Measurements from ENCODE around the gene PITX3. TPM values are rescaled to one million over a fixed set of nuclear protein-coding genes. Genes with fewer than 3 reads are reported as not detected.

Gene PITX3
- not detected for total RNA-seq

DNA sequence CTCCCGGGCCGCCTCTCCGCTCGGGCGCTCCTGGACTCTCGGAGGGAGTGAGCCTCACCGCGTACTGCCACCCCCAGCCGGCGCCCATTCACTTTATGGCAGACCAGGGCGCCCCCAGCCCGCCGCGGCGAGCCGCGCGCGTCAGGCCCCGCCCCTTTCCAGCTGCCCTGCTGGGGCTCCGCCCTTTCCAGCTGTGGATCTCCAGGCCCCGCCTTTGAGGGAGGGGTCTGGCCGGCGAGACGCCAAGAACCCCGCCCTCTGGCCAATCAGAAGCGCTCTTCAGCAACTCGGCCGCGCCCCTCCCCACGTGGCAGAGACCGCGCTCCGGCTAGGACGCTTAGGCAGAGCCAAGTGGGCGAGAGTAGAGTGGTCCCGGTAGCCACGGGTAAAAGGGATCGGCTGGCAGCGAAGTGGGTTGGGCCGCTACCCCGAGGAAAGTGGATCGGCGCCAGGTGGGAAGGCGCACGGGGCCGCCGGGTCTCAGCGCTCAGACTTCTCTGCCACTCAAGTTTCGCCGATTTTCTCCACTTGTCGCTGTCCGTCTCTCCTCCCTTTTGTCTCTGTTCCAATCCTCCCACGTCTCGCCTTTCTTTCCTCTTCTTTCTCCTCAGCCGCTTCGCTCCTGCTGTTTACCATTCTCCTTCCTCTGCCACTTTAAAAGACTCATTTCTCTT lies at the start of gene PITX3:
PITX3 (minus strand) TSS at position 69 of the 674 bp plus-strand sequence. CDS start 9,432 bp downstream, outside the sequence.
- POLR2A ChIA-PET: no interaction called here
- CTCF ChIA-PET: interaction anchor here (1.1 to 2.4 kb wide), 6 partner anchors 10 to 157 kb away, joined by 3 to 17 read pairs (median 8); no protein-coding TSS in a partner anchor

DNA sequence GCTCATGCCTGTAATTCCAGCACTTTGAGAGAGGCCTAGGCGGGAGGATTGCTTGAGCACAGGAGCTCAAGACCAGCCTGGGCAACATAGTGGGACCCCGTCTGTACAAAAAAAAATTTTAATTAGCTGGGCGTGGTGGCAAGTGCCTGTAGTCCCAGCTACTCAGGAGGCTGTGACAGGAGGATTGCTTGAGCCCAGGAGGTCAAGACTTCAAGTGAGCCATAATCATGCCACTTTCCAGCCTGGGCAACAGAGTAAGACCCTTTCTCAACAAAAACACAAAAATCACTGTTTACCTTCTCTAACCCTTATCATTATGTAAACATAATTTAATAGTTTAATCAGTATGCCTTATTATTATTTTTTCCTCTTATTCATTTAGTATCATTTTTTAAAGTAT lies 48.5 kb upstream of the PITX3 start:
- POLR2A ChIA-PET: no interaction called here
- CTCF ChIA-PET: no interaction called here

DNA sequence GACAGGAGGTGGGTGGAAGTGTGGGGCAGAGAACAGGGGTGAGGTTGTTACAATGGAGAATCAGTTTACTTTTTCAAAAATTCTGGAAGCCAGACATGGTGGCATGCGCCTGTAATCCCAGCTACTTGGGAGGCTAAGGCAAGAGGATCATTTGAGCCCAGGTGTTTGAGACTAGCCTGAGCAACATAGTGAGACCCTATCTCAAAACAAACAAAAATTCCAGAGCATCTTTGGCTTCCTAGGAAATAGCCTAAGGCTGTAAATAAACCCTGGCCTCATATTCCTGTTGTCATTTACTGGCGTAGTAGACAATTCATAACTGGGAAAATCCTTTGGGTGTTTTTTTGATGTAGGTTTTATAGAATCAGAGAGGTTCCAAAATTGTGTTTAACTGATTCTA lies 48.0 kb upstream of the PITX3 start:
- CTCF ChIA-PET: interaction anchor here (0.7 kb wide), 1 partner anchor 57 kb away, joined by 3 read pairs; no protein-coding TSS in a partner anchor

DNA sequence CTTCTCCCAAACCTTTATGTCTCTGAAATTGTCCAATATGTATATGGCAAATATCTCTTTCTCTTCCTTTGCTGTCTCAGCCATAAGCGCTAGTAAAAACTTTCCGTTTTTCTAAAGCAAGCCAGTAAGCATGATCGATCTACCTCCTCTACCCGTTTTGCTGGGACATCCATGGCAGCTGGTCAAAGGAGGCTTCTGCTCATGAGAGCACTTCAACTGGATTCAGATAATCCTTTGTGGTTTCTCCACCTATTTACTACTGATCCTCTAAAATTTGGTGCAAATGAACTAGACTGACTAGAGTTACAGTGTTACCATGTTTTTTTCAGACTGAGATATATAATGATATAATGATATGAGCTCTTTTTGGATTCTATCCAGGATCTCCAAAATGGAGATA lies 46.7 kb upstream of the PITX3 start:
- ChIA-PET POLR2A (no interaction called here), CTCF (interaction anchor here (0.6 kb wide), 1 partner anchor 26 kb away, joined by 3 read pairs; no protein-coding TSS in a partner anchor)

More for the DNA sequence above, 48.0 kb upstream of the PITX3 start:
- POLR2A ChIA-PET: no interaction called here

DNA sequence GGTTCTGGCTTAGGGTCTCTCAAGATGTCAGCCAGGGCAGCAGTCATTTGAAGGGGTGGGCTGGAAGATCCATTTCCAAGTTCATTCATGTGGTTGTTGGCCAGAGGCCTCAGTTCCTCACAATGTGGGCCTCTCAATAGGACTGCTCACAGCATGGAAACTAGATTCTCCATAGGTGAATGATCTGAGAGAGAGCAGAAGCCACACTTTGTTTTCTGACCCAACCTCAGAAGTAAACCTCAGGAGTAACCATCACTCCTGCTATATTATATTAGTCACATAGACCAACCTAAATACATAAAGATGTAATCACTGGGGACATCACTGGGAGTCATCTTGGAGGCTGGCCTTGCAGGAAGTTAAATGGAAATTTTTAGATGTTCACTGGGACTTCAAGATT lies 46.2 kb upstream of the PITX3 start:
- ChIA-PET CTCF (interaction anchor here (0.6 to 1.2 kb wide), 2 partner anchors 11 to 26 kb away, joined by 3 read pairs; no protein-coding TSS in a partner anchor), POLR2A (no interaction called here)

DNA sequence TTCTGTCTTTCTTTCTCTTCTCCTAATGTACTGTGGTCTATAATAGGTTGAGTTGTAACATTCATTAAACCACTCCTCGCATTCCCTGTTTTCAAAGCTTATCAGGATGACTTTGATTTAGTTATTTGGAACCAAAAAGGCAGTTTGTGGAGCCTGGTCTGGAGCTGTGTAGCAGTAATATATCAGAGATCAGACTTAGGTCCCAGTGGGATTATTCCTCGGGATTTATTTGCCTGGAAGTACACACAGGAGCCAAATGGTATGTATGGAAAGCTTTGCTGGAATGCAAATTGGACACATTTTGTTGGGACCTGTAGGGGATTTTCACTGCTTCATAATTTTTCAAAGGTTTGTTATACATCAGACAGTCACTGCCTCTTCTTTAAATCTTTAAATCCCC lies 44.9 kb upstream of the PITX3 start:
- POLR2A ChIA-PET: no interaction called here
- CTCF ChIA-PET: interaction anchor here (0.6 kb wide), 1 partner anchor 117 kb away, joined by 3 read pairs; no protein-coding TSS in a partner anchor

DNA sequence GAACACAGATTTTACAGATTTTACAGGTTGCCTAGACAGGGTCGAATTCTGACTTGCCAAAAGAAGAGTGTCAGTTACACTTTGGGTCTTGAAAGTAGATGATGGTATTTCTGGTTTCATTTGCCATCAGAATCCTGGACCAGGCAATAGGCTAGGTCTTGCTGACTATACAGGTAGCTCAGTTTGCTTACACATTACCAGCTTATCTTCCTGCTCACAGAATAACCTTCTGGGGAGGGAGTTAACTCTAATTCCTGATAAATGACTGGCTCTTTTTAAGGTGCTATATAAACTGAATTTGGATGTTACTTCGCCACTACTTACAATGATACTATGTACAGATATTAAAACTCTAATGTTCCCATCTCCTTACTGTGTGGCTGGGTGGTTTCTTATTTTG lies 43.8 kb upstream of the PITX3 start:
- ChIA-PET POLR2A (interaction anchor here (1.4 kb wide), 1 partner anchor 17 kb away, joined by 4 read pairs; no protein-coding TSS in a partner anchor), CTCF (interaction anchor here (1.3 kb wide), 1 partner anchor 116 kb away, joined by 4 read pairs; no protein-coding TSS in a partner anchor)

DNA sequence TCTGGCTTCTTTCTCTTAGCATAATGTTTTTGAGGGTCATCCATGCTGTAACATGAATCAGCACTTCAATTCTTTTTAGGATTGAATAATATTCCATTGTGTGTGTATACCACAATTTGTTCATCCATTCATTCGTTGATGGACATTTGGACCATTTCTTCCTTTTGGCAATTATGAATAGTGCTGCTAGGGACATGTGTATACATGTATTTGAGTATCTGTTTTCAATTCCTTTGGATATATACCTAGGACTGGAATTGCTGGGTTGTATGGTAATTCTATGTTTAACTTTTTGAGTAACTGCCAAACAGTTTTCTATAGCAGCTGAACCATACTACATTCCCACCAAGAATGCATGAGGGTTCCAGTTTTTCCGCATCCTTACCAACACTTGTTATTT lies 43.2 kb upstream of the PITX3 start:
- ChIA-PET POLR2A (interaction anchor here (1.4 kb wide), 1 partner anchor 17 kb away, joined by 4 read pairs; no protein-coding TSS in a partner anchor), CTCF (interaction anchor here (1.3 kb wide), 1 partner anchor 115 kb away, joined by 4 read pairs; no protein-coding TSS in a partner anchor)

DNA sequence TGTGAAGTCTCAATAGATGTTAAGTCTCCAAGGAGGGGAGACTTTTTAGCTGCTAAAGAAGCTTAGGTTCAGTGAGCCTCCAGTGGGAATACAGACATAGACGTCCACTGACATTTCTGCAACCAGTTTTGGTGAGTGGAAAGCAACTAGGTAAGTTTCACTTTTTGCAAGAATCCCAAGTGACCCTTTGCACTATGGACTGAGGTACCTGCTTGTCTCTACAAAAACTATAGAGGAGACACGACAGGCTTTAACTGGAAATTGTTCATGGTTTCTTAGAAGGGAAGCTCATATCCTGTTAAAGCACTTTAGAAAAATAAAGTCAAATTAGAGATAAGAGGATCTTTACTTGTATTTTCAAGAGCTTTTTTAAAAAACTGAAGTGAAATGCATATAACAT lies 42.6 kb upstream of the PITX3 start:
- ChIA-PET POLR2A (interaction anchor here (0.6 to 1.4 kb wide), 3 partner anchors 16 to 57 kb away, joined by 3 to 4 read pairs (median 4); no protein-coding TSS in a partner anchor), CTCF (interaction anchor here (0.6 to 1.3 kb wide), 3 partner anchors 54 to 1076 kb away, joined by 3 to 4 read pairs (median 3); no protein-coding TSS in a partner anchor)

DNA sequence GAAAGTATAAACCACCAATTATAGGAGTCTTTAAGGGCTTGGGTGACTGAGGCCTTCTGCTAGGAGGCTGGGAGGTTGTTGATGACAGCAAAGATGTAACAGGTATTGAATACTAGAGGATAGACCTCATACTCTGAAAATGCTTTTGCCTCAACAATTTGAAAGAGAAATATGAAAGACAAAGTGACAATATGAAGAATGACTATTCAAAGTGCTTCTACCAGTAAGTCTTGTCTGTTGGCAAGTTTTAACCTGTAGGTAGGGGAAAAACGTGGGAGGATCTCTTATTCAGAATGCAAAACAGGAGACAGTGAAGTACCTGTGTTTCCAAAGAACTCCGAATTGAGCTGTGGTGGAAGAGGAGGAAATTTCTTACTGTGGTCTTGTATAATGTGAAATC lies 42.2 kb upstream of the PITX3 start:
- CTCF ChIA-PET: interaction anchor here (0.6 to 1.1 kb wide), 2 partner anchors 53 to 1075 kb away, joined by 3 read pairs; no protein-coding TSS in a partner anchor
- POLR2A ChIA-PET: interaction anchor here (0.6 to 0.7 kb wide), 2 partner anchors 26 to 58 kb away, joined by 3 to 4 read pairs; no protein-coding TSS in a partner anchor

DNA sequence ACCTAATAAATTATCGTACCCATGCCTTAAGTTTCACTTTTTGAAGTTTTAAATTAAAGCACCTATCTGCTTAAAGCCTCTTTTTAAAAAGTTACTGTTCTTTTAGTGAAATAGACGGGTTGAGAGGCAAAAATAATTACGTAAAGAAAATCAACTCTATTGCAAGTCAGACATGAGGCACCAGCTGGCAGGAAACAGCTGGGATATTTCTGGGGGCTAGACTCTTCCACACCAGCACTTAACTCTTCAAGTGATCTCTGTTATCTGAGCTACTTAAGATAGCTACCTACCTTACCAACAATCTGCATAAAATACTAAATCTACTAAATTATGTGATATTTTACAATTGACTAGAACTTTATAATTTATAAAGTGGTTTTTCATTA lies 39.8 kb upstream of the PITX3 start:
- ChIA-PET CTCF (no interaction called here), POLR2A (no interaction called here)

DNA sequence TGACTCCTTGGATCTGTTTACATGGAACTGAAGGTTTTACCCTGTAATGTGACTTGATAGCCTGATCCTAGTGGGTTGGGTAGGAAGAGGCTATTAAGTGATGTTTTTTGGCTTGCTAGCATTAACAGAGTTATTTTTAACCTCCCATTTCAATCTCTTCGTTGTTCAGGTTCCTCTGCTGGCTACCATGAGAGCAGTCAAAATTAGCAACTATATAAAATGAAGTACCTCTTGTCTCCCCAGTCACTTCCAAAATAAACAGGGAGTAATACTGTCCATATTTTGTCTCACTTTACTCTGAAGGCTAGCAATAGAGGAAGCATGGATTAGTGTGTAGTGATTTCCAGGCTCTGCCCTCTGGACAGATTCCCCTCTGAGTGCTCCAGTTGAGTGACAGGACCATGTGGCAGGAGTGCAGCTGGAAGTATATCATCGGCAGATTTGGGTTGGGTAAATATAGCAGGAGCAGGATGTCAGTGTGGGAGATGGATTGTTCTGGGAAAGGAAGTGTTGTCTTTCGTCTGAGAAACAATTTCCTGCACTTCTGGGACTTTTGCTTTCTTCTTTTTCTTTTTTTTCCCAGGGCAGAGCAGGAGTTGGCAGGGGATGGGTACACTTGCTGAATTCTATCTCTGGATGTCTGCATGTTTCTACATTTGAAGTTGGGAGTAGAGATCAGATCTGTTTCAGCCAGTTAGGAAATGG lies 39.2 kb upstream of the PITX3 start:
- CTCF ChIA-PET: no interaction called here

DNA sequence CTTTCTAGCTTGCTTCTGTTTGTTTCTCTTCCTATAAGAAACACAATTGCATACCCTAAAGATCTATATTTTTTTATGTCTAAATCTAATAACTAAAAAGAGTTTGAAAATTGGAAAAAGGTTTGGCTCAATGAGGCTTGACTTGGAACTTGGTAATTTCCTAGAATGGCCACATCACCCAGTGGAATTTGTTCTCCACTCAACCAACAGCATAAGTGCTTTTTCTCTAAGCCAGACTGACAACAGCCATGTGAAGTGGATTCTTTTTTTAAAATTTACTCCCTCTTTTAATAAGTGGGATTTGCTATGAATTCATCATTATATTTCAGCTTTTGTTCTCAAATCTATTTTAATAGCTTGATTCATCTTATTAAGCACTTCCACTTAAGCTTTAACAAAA lies 37.8 kb upstream of the PITX3 start:
- ChIA-PET POLR2A (interaction anchor here (0.6 kb wide), 2 partner anchors 34 to 149 kb away, joined by 3 read pairs; partner anchors contain the start of gene GBF1), CTCF (no interaction called here)

More for the DNA sequence above, 39.2 kb upstream of the PITX3 start:
- POLR2A ChIA-PET: no interaction called here

DNA sequence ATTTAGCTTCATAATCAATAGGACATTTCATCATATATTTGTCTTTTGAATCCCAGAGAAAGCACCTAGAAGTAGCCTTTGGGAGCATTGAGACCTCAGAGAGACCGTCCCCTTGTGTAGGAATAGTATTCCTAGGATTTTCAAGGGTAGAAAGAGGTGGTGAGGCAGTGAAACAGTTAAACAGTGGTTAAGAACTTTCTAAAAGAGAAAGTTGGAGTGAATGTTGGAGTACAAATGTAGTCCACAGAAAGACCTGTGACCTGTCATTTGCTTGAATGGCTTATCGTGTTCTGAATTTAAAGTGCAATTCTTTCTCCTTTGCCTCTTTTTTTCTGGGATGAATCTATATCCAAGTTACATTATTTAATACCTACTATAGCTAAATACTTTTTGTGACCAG lies 34.0 kb upstream of the PITX3 start:
- ChIA-PET POLR2A (no interaction called here), CTCF (no interaction called here)

DNA sequence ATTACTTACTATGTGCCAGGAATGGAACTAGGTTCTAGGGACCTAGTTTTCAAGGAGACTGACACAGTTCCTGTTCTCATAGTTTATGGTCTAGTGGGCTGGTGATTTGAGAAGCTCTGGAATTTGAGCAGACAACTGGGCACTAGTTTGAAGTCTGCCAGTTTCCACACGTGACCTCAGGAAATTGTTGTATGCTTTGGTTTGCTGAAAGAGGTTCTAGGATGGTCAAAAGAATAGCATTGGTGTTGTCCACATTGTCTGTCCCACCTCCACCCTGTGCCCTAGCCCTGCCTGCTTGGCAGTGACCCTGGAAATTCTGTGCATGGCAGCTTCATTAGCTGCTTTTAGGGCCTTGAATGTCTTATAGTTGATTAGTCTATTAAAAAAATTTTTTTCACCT lies 32.8 kb upstream of the PITX3 start:
- ChIA-PET CTCF (no interaction called here), POLR2A (no interaction called here)

DNA sequence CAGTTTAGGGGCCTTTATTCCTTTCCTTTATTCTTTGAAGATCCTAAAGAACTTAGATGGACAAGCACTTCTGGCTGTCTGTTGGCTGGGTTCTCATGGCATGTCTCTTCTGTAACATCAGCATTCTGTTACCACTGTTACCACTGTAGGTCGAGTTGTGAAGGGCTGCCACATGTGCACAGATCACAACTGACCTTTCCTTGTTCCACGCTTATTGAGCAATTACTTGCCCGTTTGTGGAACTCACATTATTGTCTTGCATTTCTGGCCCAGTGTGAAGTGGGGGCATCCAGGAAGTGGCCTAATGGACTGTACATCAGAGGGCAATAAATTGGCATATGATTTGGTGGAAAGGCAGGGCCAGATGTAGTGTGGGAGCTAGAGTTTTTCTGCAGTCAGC lies 27.7 kb upstream of the PITX3 start:
- ChIA-PET CTCF (interaction anchor here (0.6 to 2.9 kb wide), 3 partner anchors 23 to 93 kb away, joined by 3 to 6 read pairs (median 3); partner anchors contain the start of gene GBF1), POLR2A (no interaction called here)

DNA sequence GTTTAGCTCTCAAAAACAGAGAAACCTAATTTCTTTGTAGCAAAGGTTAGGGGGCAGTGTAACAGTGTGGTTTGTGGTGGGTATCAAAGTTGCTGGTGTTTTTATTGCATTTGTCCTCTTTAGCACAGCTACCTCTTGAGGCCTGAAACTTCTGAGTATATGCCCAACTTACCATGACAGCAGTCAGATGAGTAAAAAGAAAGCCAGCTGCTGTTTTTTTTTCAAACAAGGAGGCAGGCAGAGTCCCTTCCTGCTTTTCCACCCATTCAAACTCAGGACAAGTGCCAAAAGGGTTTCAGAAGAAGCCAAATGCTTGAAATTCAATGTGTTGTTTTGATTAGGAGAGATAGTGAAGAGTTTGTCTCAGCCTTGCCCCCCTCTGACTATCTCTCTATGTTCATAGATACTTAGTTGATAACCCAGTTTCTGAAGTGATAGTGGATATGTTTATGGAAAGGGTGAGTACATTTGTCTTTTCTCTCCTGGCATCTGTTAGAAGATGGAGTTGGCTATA lies 27.1 kb upstream of the PITX3 start:
- POLR2A ChIA-PET: interaction anchor here (0.6 to 1.1 kb wide), 3 partner anchors 16 to 261 kb away, joined by 3 to 12 read pairs (median 4); no protein-coding TSS in a partner anchor
- CTCF ChIA-PET: interaction anchor here (0.5 to 2.2 kb wide), 7 partner anchors 23 to 142 kb away, joined by 3 to 5 read pairs (median 3); partner anchors contain the start of gene GBF1

DNA sequence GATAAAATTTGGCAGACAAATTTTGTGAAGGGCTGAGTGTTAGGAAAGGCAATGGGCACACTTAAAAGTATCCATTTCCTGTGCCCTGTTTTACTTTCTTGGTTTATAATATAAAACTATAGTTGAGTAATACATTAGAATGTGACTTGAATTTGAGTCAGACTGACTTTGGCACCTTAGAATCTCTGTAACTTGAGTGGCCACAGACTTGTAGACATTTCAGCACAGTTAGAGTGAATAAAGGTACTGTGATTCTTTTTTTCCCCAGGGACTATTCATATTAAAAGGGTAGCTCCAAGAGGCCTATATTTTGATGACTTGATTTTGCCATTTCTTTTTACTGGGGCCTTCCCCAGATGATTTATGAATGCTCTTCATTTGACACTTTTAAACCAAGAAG lies 26.4 kb upstream of the PITX3 start:
- CTCF ChIA-PET: interaction anchor here (0.5 to 2.2 kb wide), 8 partner anchors 22 to 143 kb away, joined by 3 to 5 read pairs (median 3); partner anchors contain the start of gene GBF1
- POLR2A ChIA-PET: interaction anchor here (0.6 to 1.1 kb wide), 3 partner anchors 17 to 260 kb away, joined by 3 to 12 read pairs (median 4); no protein-coding TSS in a partner anchor

DNA sequence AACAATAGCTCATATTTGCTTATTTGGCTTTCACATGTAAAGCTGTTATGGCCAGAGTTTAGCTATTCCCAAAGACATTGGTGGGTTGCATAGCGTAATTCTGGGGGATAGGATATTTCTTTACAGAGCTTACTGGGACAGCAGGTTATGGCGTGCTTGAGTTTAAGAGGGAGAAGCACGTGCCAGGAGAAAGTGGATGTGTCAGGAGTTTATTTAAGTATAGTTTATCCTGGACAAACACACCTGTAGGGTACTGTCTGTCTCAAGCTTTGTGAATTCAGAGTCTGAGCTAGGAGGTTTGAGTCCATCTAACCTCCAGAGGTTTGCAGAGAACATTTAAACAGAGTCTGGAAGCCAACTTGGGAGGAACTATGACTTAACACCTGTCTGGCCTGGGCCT lies 25.4 kb upstream of the PITX3 start:
- POLR2A ChIA-PET: interaction anchor here (0.7 kb wide), 1 partner anchor 47 kb away, joined by 7 read pairs; no protein-coding TSS in a partner anchor

More for the DNA sequence above, 25.4 kb upstream of the PITX3 start:
- CTCF ChIA-PET: interaction anchor here (0.8 to 2.2 kb wide), 3 partner anchors 36 to 83 kb away, joined by 3 to 5 read pairs (median 4); no protein-coding TSS in a partner anchor
